ENCODE results near the gene SOHLH1. TPM values are rescaled to one million over a fixed set of nuclear protein-coding genes. Genes with fewer than 3 reads are reported as not detected.
"Not testable (repeated sequence)": the region's sequence is repeated elsewhere in the genome, so short reads cannot be mapped to it uniquely, and the experiment has no call there.

SOHLH1 gene
- total RNA-seq, 5 donors from 2014 or later (not counting 1 experiment from before 2014, with no cell fraction given) = not detected

- CTCF ChIA-PET = no interaction called here
- no peaks in the 10 kb centered on the region for H3K9me3 ChIP-seq
- no peaks in the 10 kb centered on the region for H3K36me3 ChIP-seq (ENCODE audit: control insufficient read depth in 2 of 2, extremely low read depth in 1 of 2, insufficient read depth in 1 of 2, low read length in 1 of 2)
- Mint-ChIP-seq H3K9me3 (no peaks in the 10 kb centered on the region), H3K27me3 (peaks cover 0 to 6% of the 10 kb centered on the region in 2 donors), H3K36me3 (no peaks in the 10 kb centered on the region), H3K27ac (no peak overlapping the region), H3K4me1 (no peaks in the 10 kb centered on the region), H3K4me3 (no peak overlapping the region)
- ATAC-seq (replicated peaks in 1 of 4) (no peak), DNase-seq (no peak)
- no peak overlapping the region for H3K27ac ChIP-seq (ENCODE audit: low read length)
- H3K4me3 ChIP-seq (ENCODE audit: control insufficient read depth in 1 of 2, extremely low read depth in 1 of 2, low read length in 1 of 2) = no peak overlapping the region
- POLR2A ChIA-PET = no interaction called here
- peaks cover 0 to 12% of the 10 kb centered on the region in 2 experiments for H3K27me3 ChIP-seq (replicated peaks in 1 of 2; ENCODE audit: control insufficient read depth in 2 of 2, extremely low read depth in 1 of 2, insufficient read depth in 2 of 2, low read length in 1 of 2)
- WGBS (ENCODE audit: insufficient coverage) = 89% methylated on average over 1 of the region's 10 CpGs
- H3K4me1 ChIP-seq (ENCODE audit: control insufficient read depth in 1 of 2, extremely low read depth in 1 of 2, insufficient read depth in 2 of 2, low read length in 2 of 2) = no peaks in the 10 kb centered on the region
Observed at GRCh38 chr9:135674977-135675376, 24.3 kb downstream of the SOHLH1 start.

- POLR2A ChIA-PET = no interaction called here
- Histone ChIP-seq H3K27me3 (replicated peaks in 1 of 2; ENCODE audit: control insufficient read depth in 2 of 2, extremely low read depth in 1 of 2, insufficient read depth in 2 of 2, low read length in 1 of 2) (peaks cover 0 to 15% of the 10 kb centered on the region in 2 experiments), H3K27ac (ENCODE audit: low read length) (no peak overlapping the region), H3K9me3 (no peaks in the 10 kb centered on the region), H3K4me1 (ENCODE audit: control insufficient read depth in 1 of 2, extremely low read depth in 1 of 2, insufficient read depth in 2 of 2, low read length in 2 of 2) (no peaks in the 10 kb centered on the region), H3K4me3 (ENCODE audit: control insufficient read depth in 1 of 2, extremely low read depth in 1 of 2, low read length in 1 of 2) (no peak overlapping the region), H3K36me3 (ENCODE audit: control insufficient read depth in 2 of 2, extremely low read depth in 1 of 2, insufficient read depth in 1 of 2, low read length in 1 of 2) (no peaks in the 10 kb centered on the region)
- Mint-ChIP-seq H3K27ac (no peak overlapping the region), H3K4me1 (no peaks in the 10 kb centered on the region), H3K4me3 (no peak overlapping the region), H3K9me3 (no peaks in the 10 kb centered on the region), H3K27me3 (peaks cover 0 to 6% of the 10 kb centered on the region in 2 donors), H3K36me3 (no peaks in the 10 kb centered on the region)
- DNase-seq = no peak
- ATAC-seq (replicated peaks in 1 of 4) = no peak
- CTCF ChIA-PET = interaction anchor here in 1 of 2 donors (0.6 kb wide), 1 partner anchor 172 kb away, joined by 6 read pairs; no protein-coding TSS in a partner anchor
- WGBS (ENCODE audit: insufficient coverage) = 73% methylated on average over 3 of the region's 8 CpGs
Observed at GRCh38 chr9:135673941-135674340, 25.3 kb downstream of the SOHLH1 start.

GRCh38 chr9:135672786-135673185 lies 26.5 kb downstream of the SOHLH1 start:
- not testable (repeated sequence) for H3K27ac ChIP-seq (ENCODE audit: low read length); H3K36me3 Mint-ChIP-seq; H3K4me1 Mint-ChIP-seq; H3K9me3 Mint-ChIP-seq; H3K9me3 ChIP-seq; H3K27me3 Mint-ChIP-seq; H3K4me1 ChIP-seq (ENCODE audit: control insufficient read depth in 1 of 2, extremely low read depth in 1 of 2, insufficient read depth in 2 of 2, low read length in 2 of 2); DNase-seq; ATAC-seq (replicated peaks in 1 of 4); H3K4me3 Mint-ChIP-seq; H3K4me3 ChIP-seq (ENCODE audit: control insufficient read depth in 1 of 2, extremely low read depth in 1 of 2, low read length in 1 of 2); H3K36me3 ChIP-seq (ENCODE audit: control insufficient read depth in 2 of 2, extremely low read depth in 1 of 2, insufficient read depth in 1 of 2, low read length in 1 of 2); H3K27ac Mint-ChIP-seq
- peaks cover 0 to 15% of the 10 kb centered on the region in 2 experiments for H3K27me3 ChIP-seq (replicated peaks in 1 of 2; ENCODE audit: control insufficient read depth in 2 of 2, extremely low read depth in 1 of 2, insufficient read depth in 2 of 2, low read length in 1 of 2)
- POLR2A ChIA-PET = interaction anchor here in 1 of 2 donors (0.7 kb wide), 1 partner anchor 105 kb away, joined by 6 read pairs; no protein-coding TSS in a partner anchor
- WGBS (ENCODE audit: insufficient coverage) = no CpG with 5 or more reads among the region's 7 CpGs
- CTCF ChIA-PET = interaction anchor here in 1 of 2 donors (0.7 kb wide), 1 partner anchor 616 kb away, joined by 3 read pairs; no protein-coding TSS in a partner anchor

GRCh38 chr9:135671591-135672041 lies 27.7 kb downstream of the SOHLH1 start:
- peaks cover 0 to 6% of the 10 kb centered on the region in 2 donors for H3K27me3 Mint-ChIP-seq
- no peaks in the 10 kb centered on the region for H3K9me3 ChIP-seq
- H3K4me1 ChIP-seq (ENCODE audit: control insufficient read depth in 1 of 2, extremely low read depth in 1 of 2, insufficient read depth in 2 of 2, low read length in 2 of 2) = no peaks in the 10 kb centered on the region
- H3K27ac ChIP-seq (ENCODE audit: low read length) = no peak overlapping the region
- WGBS (ENCODE audit: insufficient coverage) = 63% methylated on average over 14 of the region's 17 CpGs
- H3K4me3 Mint-ChIP-seq = no peak overlapping the region
- H3K4me3 ChIP-seq (ENCODE audit: control insufficient read depth in 1 of 2, extremely low read depth in 1 of 2, low read length in 1 of 2) = no peak overlapping the region
- ChIA-PET CTCF (no interaction called here), POLR2A (no interaction called here)
- no peaks in the 10 kb centered on the region for H3K36me3 ChIP-seq (ENCODE audit: control insufficient read depth in 2 of 2, extremely low read depth in 1 of 2, insufficient read depth in 1 of 2, low read length in 1 of 2)
- H3K27ac Mint-ChIP-seq = no peak overlapping the region
- no peaks in the 10 kb centered on the region for H3K9me3 Mint-ChIP-seq
- no peaks in the 10 kb centered on the region for H3K4me1 Mint-ChIP-seq
- ATAC-seq (replicated peaks in 1 of 4) (no peak), DNase-seq (no peak)
- H3K36me3 Mint-ChIP-seq = no peaks in the 10 kb centered on the region
- H3K27me3 ChIP-seq (replicated peaks in 1 of 2; ENCODE audit: control insufficient read depth in 2 of 2, extremely low read depth in 1 of 2, insufficient read depth in 2 of 2, low read length in 1 of 2) = peaks cover 0 to 19% of the 10 kb centered on the region in 2 experiments

- Histone ChIP-seq H3K36me3 (ENCODE audit: control insufficient read depth in 2 of 2, extremely low read depth in 1 of 2, insufficient read depth in 1 of 2, low read length in 1 of 2) (no peaks in the 10 kb centered on the region), H3K27ac (ENCODE audit: low read length) (no peak overlapping the region), H3K4me1 (ENCODE audit: control insufficient read depth in 1 of 2, extremely low read depth in 1 of 2, insufficient read depth in 2 of 2, low read length in 2 of 2) (no peaks in the 10 kb centered on the region), H3K9me3 (no peaks in the 10 kb centered on the region), H3K4me3 (ENCODE audit: control insufficient read depth in 1 of 2, extremely low read depth in 1 of 2, low read length in 1 of 2) (no peak overlapping the region), H3K27me3 (replicated peaks in 1 of 2; ENCODE audit: control insufficient read depth in 2 of 2, extremely low read depth in 1 of 2, insufficient read depth in 2 of 2, low read length in 1 of 2) (peaks cover 0 to 19% of the 10 kb centered on the region in 2 experiments)
- Mint-ChIP-seq H3K4me1 (no peaks in the 10 kb centered on the region), H3K27me3 (peaks cover 0 to 6% of the 10 kb centered on the region in 2 donors), H3K4me3 (no peak overlapping the region), H3K36me3 (no peaks in the 10 kb centered on the region), H3K27ac (no peak overlapping the region), H3K9me3 (no peaks in the 10 kb centered on the region)
- CTCF ChIA-PET = no interaction called here
- POLR2A ChIA-PET = no interaction called here
- ATAC-seq (replicated peaks in 1 of 4) (no peak), DNase-seq (peak in 1 of 35 experiments; percentile 1)
- WGBS (ENCODE audit: insufficient coverage) = 88% methylated on average over 39 of the region's 41 CpGs
Observed at GRCh38 chr9:135670721-135671590, 28.3 kb downstream of the SOHLH1 start.

GRCh38 chr9:135669616-135670285 lies 29.5 kb downstream of the SOHLH1 start:
- 88% methylated on average over 9 of the region's 9 CpGs for WGBS (ENCODE audit: insufficient coverage)
- Mint-ChIP-seq H3K4me3 (no peak overlapping the region), H3K27ac (no peak overlapping the region), H3K9me3 (no peaks in the 10 kb centered on the region), H3K4me1 (no peaks in the 10 kb centered on the region), H3K27me3 (peaks cover 0 to 8% of the 10 kb centered on the region in 2 donors), H3K36me3 (no peaks in the 10 kb centered on the region)
- no peak for ATAC-seq (replicated peaks in 1 of 4)
- no peaks in the 10 kb centered on the region for H3K9me3 ChIP-seq
- DNase-seq = no peak
- H3K4me1 ChIP-seq (ENCODE audit: control insufficient read depth in 1 of 2, extremely low read depth in 1 of 2, insufficient read depth in 2 of 2, low read length in 2 of 2) = no peaks in the 10 kb centered on the region
- no peak overlapping the region for H3K4me3 ChIP-seq (ENCODE audit: control insufficient read depth in 1 of 2, extremely low read depth in 1 of 2, low read length in 1 of 2)
- POLR2A ChIA-PET = no interaction called here
- CTCF ChIA-PET = no interaction called here
- H3K36me3 ChIP-seq (ENCODE audit: control insufficient read depth in 2 of 2, extremely low read depth in 1 of 2, insufficient read depth in 1 of 2, low read length in 1 of 2) = no peaks in the 10 kb centered on the region
- no peak overlapping the region for H3K27ac ChIP-seq (ENCODE audit: low read length)
- H3K27me3 ChIP-seq (replicated peaks in 1 of 2; ENCODE audit: control insufficient read depth in 2 of 2, extremely low read depth in 1 of 2, insufficient read depth in 2 of 2, low read length in 1 of 2) = peaks cover 0 to 26% of the 10 kb centered on the region in 2 experiments

All from T-cell (primary cell).